Liver (tissue), 9 donors: Measurements from ENCODE around the gene POMT2. TPM values are rescaled to one million over a fixed set of nuclear protein-coding genes. Genes with fewer than 3 reads are reported as not detected.

Experiments
- DNase-seq: peaks from one replicate; pipeline ENCODE4 v3.0.0-alpha.2; 2017; ENCODE audit warnings: low spot score
- H3K27ac ChIP-seq, 2 donors: one replicate each; pipeline ENCODE4 v1.7.0; 2013; ENCODE audit warnings: inconsistent platforms in 2 of 2, low read length in 2 of 2, control low read depth in 1 of 2, low read depth in 1 of 2, mild to moderate bottlenecking in 1 of 2
- H3K27me3 ChIP-seq, 4 donors: one replicate each; pipeline versions ENCODE4 v1.6.1 to v1.7.0; 2013; ENCODE audit warnings: low read length in 3 of 4, inconsistent platforms in 1 of 4, mild to moderate bottlenecking in 1 of 4, moderate library complexity in 1 of 4; ENCODE audit not compliant: control insufficient read depth in 4 of 4, insufficient read depth in 4 of 4
- H3K36me3 ChIP-seq, 4 donors: one replicate each; pipeline versions ENCODE4 v1.6.1 to v1.7.0; 2013; ENCODE audit warnings: low read length in 3 of 4, mild to moderate bottlenecking in 3 of 4, low read depth in 1 of 4, moderate library complexity in 1 of 4; ENCODE audit not compliant: control insufficient read depth in 4 of 4, insufficient read depth in 3 of 4
- H3K4me1 ChIP-seq, 4 donors: one replicate each; pipeline versions ENCODE4 v1.6.1 to v1.7.0; 2013; ENCODE audit warnings: low read length in 3 of 4, mild to moderate bottlenecking in 3 of 4, moderate library complexity in 1 of 4; ENCODE audit not compliant: control insufficient read depth in 4 of 4, insufficient read depth in 4 of 4
- H3K4me3 ChIP-seq, 3 donors: one replicate each; pipeline versions ENCODE4 v1.6.1 to v1.7.0; 2013; ENCODE audit warnings: low read length in 3 of 3, control low read depth in 1 of 3, low read depth in 1 of 3, mild to moderate bottlenecking in 1 of 3
- H3K9ac ChIP-seq, 2 donors: one replicate each; pipeline ENCODE4 v1.7.0; 2013; ENCODE audit warnings: low read length in 2 of 2, mild to moderate bottlenecking in 2 of 2, moderate library complexity in 2 of 2, control low read depth in 1 of 2, low read depth in 1 of 2
- H3K9me3 ChIP-seq, 4 donors: one replicate each; pipeline versions ENCODE4 v1.6.1 to v1.7.0; 2013; ENCODE audit warnings: low read length in 3 of 4; ENCODE audit not compliant: control insufficient read depth in 4 of 4
- CTCF ChIP-seq: fragments of 150-350 bp; IDR thresholded peaks from 2 replicates; pipeline ENCODE4 v1.5.1; 2017; ENCODE audit warnings: improper control_type of control experiment, low read depth, low read length; ENCODE audit not compliant: missing input control
- EGR1 ChIP-seq, 2 donors: IDR thresholded peaks; 2 replicates each; pipeline ENCODE4 v1.6.1; 2016 to 2018; ENCODE audit warnings: antibody characterized with exemption in 2 of 2, low read depth in 2 of 2
- FOXA1 ChIP-seq: IDR thresholded peaks from 2 replicates; pipeline ENCODE4 v1.6.1; 2016; ENCODE audit warnings: antibody characterized with exemption
- FOXA2 ChIP-seq: IDR thresholded peaks from 2 replicates; pipeline ENCODE4 v1.6.1; 2016; ENCODE audit warnings: antibody characterized with exemption
- GABPA ChIP-seq, 2 donors: IDR thresholded peaks in 1 of 2; conservative IDR thresholded peaks in 1 of 2; 2 replicates each; pipeline ENCODE4 v1.6.1; 2016; ENCODE audit warnings: antibody characterized with exemption in 2 of 2, mild to moderate bottlenecking in 1 of 2, moderate library complexity in 1 of 2
- HNF4A ChIP-seq, 2 donors: conservative IDR thresholded peaks; 2 replicates each; pipeline ENCODE4 v1.6.1; 2016; ENCODE audit warnings: antibody characterized with exemption in 2 of 2, mild to moderate bottlenecking in 2 of 2
- HNF4G ChIP-seq: IDR thresholded peaks from 2 replicates; pipeline ENCODE4 v1.6.1; 2016; ENCODE audit warnings: antibody characterized with exemption
- JUND ChIP-seq, 2 donors: IDR thresholded peaks; 2 replicates each; pipeline ENCODE4 v1.6.1; 2016; ENCODE audit warnings: antibody characterized with exemption in 2 of 2
- MAX ChIP-seq: IDR thresholded peaks from 2 replicates; pipeline ENCODE4 v1.6.1; 2016; ENCODE audit warnings: antibody characterized with exemption
- NR2F2 ChIP-seq: IDR thresholded peaks from 2 replicates; pipeline ENCODE4 v1.6.1; 2016; ENCODE audit warnings: antibody characterized with exemption
- RAD21 ChIP-seq, 2 donors: IDR thresholded peaks; 2 replicates each; pipeline ENCODE4 v1.6.1; 2016; ENCODE audit warnings: antibody characterized with exemption in 2 of 2, mild to moderate bottlenecking in 2 of 2
- RXRA ChIP-seq, 2 donors: IDR thresholded peaks; 2 replicates each; pipeline ENCODE4 v1.6.1; 2017 to 2018; ENCODE audit warnings: antibody characterized with exemption in 2 of 2, mild to moderate bottlenecking in 1 of 2
- SP1 ChIP-seq: IDR thresholded peaks from 2 replicates; pipeline ENCODE4 v1.6.1; 2018; ENCODE audit warnings: antibody characterized with exemption, mild to moderate bottlenecking
- TAF1 ChIP-seq: conservative IDR thresholded peaks from 2 replicates; pipeline ENCODE4 v1.6.1; 2016; ENCODE audit warnings: antibody characterized with exemption, mild to moderate bottlenecking
- YY1 ChIP-seq: IDR thresholded peaks from 2 replicates; pipeline ENCODE4 v1.6.1; 2016; ENCODE audit warnings: antibody characterized with exemption, mild to moderate bottlenecking
- ZBTB33 ChIP-seq: IDR thresholded peaks from 2 replicates; pipeline ENCODE4 v1.6.1; 2016; ENCODE audit warnings: antibody characterized with exemption
- WGBS: extraction: QIAGEN DNeasy Blood & Tissue Kit; methylation state at CpG from one replicate; pipeline ENCODE4 v1.1.7; 2013; 5-methylcytosine and 5-hydroxymethylcytosine counted together
- polyA plus RNA-seq, 2 donors: library from polyadenylated mRNA; stranded (reverse) in 1 of 2; unstranded in 1 of 2; fragments of 200-250 nt in 1 of 2; fragments of >200 nt in 1 of 2; fragmentation: Nextera tagmentation in 1 of 2; extraction: Ambion mirVana in 1 of 2; gene quantifications; one replicate each; pipeline versions ENCODE4 v1.2.1 to v1.2.3, GENCODE V29; 2013 to 2015
- total RNA-seq, 2 donors: library from RNA; depleted of rRNA; stranded (reverse); fragments of >200 nt; gene quantifications; one replicate each; pipeline ENCODE4 v1.2.3, GENCODE V29; 2014
- TF ChIP-seq, protein P1 (sequence below): IDR thresholded peaks from 2 replicates; pipeline ENCODE4 v1.6.1; 2016; ENCODE audit warnings: antibody characterized with exemption
- TF ChIP-seq, protein P2 (sequence below): IDR thresholded peaks from 2 replicates; pipeline ENCODE4 v1.6.1; 2016; ENCODE audit warnings: antibody characterized with exemption, mild to moderate bottlenecking
- donor health status: healthy.
- donor health status: healthy.
- donor health status: healthy.
- donor health status: healthy.
- donor health status: healthy.

The POMT2 gene
- total and polyA plus RNA-seq, 4 donors: 4.8 to 13.1 (median 5.3) TPM

DNA sequence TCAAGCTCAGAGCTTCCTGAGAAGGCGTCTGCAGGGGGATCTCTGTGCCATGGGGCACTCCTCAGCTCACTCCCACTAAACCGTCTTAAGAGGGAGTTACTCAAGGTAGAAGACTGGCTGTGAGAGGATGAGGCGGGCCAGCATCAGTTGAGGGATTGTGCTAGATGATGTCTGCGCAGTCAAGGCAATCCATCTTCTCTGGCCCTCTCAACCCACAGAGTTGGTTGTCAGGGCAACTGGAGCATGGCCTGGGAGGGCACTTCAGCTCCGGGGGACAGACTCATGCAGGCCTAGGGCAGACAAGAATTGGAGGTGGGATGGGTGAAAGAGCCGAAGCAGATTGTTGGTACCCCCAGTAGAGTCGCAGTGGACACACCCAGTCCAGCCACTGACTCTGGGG lies 9.2 kb upstream of the POMT2 start:
- H3K9ac ChIP-seq: no peak overlapping the region
- peaks cover 0 to 10% (median 0%) of the 10 kb centered on the region in 4 donors for H3K36me3 ChIP-seq
- peaks cover 2 to 14% (median 12%) of the 10 kb centered on the region in 4 donors for H3K4me1 ChIP-seq
- no peak overlapping the region for H3K4me3 ChIP-seq
- WGBS: 92% methylated on average over 7 of the region's 7 CpGs
- H3K9me3 ChIP-seq: no peaks in the 10 kb centered on the region
- no peak overlapping the region for H3K27ac ChIP-seq
- no peak for TF ChIP-seq CTCF
- TF ChIP-seq GABPA (IDR thresholded peaks at IDR 0.05 in 1 of 2, conservative IDR thresholded peaks at IDR 0.05 in 1 of 2): no peak
- no peak for TF ChIP-seq RXRA (IDR thresholded peaks at IDR 0.05)
- no peak for TF ChIP-seq FOXA1
- TF ChIP-seq HNF4G: no peak
- TF ChIP-seq EGR1 (IDR thresholded peaks at IDR 0.05; ENCODE audit: low read depth in 2 of 2): no peak
- no peak for TF ChIP-seq ZBTB33
- no peak for TF ChIP-seq SP1
- no peak for TF ChIP-seq FOXA2
- TF ChIP-seq, protein P1, sequence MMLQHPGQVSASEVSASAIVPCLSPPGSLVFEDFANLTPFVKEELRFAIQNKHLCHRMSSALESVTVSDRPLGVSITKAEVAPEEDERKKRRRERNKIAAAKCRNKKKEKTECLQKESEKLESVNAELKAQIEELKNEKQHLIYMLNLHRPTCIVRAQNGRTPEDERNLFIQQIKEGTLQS: no peak
- TF ChIP-seq JUND (IDR thresholded peaks at IDR 0.05): no peak
- TF ChIP-seq HNF4A (conservative IDR thresholded peaks at IDR 0.05): no peak
- no peak for TF ChIP-seq RAD21 (IDR thresholded peaks at IDR 0.05)
- TF ChIP-seq NR2F2: no peak
- H3K27me3 ChIP-seq: no peaks in the 10 kb centered on the region
- DNase-seq: no peak

GRCh38 chr14:77327111-77327510 lies 6.4 kb upstream of the POMT2 start:
- 92% methylated on average over 1 of the region's 1 CpG for WGBS
- no peak for DNase-seq
- Histone ChIP-seq H3K27ac (no peak overlapping the region), H3K9ac (no peak overlapping the region), H3K36me3 (peaks cover 0 to 9% (median 0%) of the 10 kb centered on the region in 4 donors), H3K4me1 (peaks cover 6 to 37% (median 30%) of the 10 kb centered on the region in 4 donors), H3K27me3 (no peaks in the 10 kb centered on the region), H3K4me3 (no peak overlapping the region), H3K9me3 (no peaks in the 10 kb centered on the region)
- TF ChIP-seq FOXA1: no peak
- no peak for TF ChIP-seq TAF1
- no peak for TF ChIP-seq HNF4A (conservative IDR thresholded peaks at IDR 0.05)
- no peak for TF ChIP-seq MAX
- TF ChIP-seq SP1: no peak
- TF ChIP-seq JUND (IDR thresholded peaks at IDR 0.05): no peak
- TF ChIP-seq FOXA2: no peak
- no peak for TF ChIP-seq EGR1 (IDR thresholded peaks at IDR 0.05; ENCODE audit: low read depth in 2 of 2)
- no peak for TF ChIP-seq YY1
- TF ChIP-seq CTCF: no peak
- no peak for TF ChIP-seq RAD21 (IDR thresholded peaks at IDR 0.05)
- no peak for TF ChIP-seq HNF4G
- TF ChIP-seq, protein P1: no peak
- no peak for TF ChIP-seq RXRA (IDR thresholded peaks at IDR 0.05)
- TF ChIP-seq, protein P2, sequence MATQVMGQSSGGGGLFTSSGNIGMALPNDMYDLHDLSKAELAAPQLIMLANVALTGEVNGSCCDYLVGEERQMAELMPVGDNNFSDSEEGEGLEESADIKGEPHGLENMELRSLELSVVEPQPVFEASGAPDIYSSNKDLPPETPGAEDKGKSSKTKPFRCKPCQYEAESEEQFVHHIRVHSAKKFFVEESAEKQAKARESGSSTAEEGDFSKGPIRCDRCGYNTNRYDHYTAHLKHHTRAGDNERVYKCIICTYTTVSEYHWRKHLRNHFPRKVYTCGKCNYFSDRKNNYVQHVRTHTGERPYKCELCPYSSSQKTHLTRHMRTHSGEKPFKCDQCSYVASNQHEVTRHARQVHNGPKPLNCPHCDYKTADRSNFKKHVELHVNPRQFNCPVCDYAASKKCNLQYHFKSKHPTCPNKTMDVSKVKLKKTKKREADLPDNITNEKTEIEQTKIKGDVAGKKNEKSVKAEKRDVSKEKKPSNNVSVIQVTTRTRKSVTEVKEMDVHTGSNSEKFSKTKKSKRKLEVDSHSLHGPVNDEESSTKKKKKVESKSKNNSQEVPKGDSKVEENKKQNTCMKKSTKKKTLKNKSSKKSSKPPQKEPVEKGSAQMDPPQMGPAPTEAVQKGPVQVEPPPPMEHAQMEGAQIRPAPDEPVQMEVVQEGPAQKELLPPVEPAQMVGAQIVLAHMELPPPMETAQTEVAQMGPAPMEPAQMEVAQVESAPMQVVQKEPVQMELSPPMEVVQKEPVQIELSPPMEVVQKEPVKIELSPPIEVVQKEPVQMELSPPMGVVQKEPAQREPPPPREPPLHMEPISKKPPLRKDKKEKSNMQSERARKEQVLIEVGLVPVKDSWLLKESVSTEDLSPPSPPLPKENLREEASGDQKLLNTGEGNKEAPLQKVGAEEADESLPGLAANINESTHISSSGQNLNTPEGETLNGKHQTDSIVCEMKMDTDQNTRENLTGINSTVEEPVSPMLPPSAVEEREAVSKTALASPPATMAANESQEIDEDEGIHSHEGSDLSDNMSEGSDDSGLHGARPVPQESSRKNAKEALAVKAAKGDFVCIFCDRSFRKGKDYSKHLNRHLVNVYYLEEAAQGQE: no peak
- TF ChIP-seq ZBTB33: no peak
- no peak for TF ChIP-seq NR2F2
- TF ChIP-seq GABPA (IDR thresholded peaks at IDR 0.05 in 1 of 2, conservative IDR thresholded peaks at IDR 0.05 in 1 of 2): no peak
